ENCODE data around the gene XPC.

Gene XPC

GRCh38 chr3:14142567-14143270 is 35.7 kb downstream of the XPC start:
- Histone ChIP-seq H3K4me2 (ENCODE audit: low read depth, low read length, poor library complexity, severe bottlenecking) (no peak overlapping the region), H3K9ac (ENCODE audit: low read length) (no peak overlapping the region), H3K9me3 (ENCODE audit: insufficient read depth, low read length) (no peaks in the 10 kb centered on the region), H3K27ac (ENCODE audit: low read depth, low read length) (no peak overlapping the region), H3K9me2 (replicated peaks; ENCODE audit: insufficient read depth, low read length) (no peaks in the 10 kb centered on the region), H3K79me2 (ENCODE audit: insufficient read depth, low read length) (no peaks in the 10 kb centered on the region), H4K20me1 (ENCODE audit: low read depth, low read length) (no peaks in the 10 kb centered on the region), H3K4me3 (ENCODE audit: insufficient read depth, low read length, poor library complexity, severe bottlenecking) (no peak overlapping the region), H3K36me3 (ENCODE audit: low read length) (no peaks in the 10 kb centered on the region), H2AFZ (ENCODE audit: low read depth, low read length, severe bottlenecking) (no peak overlapping the region), H3K27me3 (ENCODE audit: low read length) (no peaks in the 10 kb centered on the region), H3F3A (ENCODE audit: insufficient read depth) (no peaks in the 10 kb centered on the region)
- TF ChIP-seq EZH2phosphoT487 (conservative IDR thresholded peaks at IDR 0.05; ENCODE audit: low read length) (no peak), CTCF (IDR thresholded peaks at IDR 0.05; ENCODE audit: insufficient read depth, low read length, poor library complexity, severe bottlenecking) (no peak)

- H4K20me1 ChIP-seq (ENCODE audit: low read depth, low read length) = no peaks in the 10 kb centered on the region
- H3K4me3 ChIP-seq (ENCODE audit: insufficient read depth, low read length, poor library complexity, severe bottlenecking) = no peak overlapping the region
- H3K9ac ChIP-seq (ENCODE audit: low read length) = no peak overlapping the region
- H3K27ac ChIP-seq (ENCODE audit: low read depth, low read length) = no peak overlapping the region
- no peak overlapping the region for H2AFZ ChIP-seq (ENCODE audit: low read depth, low read length, severe bottlenecking)
- TF ChIP-seq EZH2phosphoT487 (conservative IDR thresholded peaks at IDR 0.05; ENCODE audit: low read length) = no peak
- TF ChIP-seq CTCF (IDR thresholded peaks at IDR 0.05; ENCODE audit: insufficient read depth, low read length, poor library complexity, severe bottlenecking) = no peak
- H3K27me3 ChIP-seq (ENCODE audit: low read length) = no peaks in the 10 kb centered on the region
- H3K4me2 ChIP-seq (ENCODE audit: low read depth, low read length, poor library complexity, severe bottlenecking) = no peak overlapping the region
- no peaks in the 10 kb centered on the region for H3K79me2 ChIP-seq (ENCODE audit: insufficient read depth, low read length)
- no peaks in the 10 kb centered on the region for H3K9me2 ChIP-seq (replicated peaks; ENCODE audit: insufficient read depth, low read length)
- no peaks in the 10 kb centered on the region for H3K9me3 ChIP-seq (ENCODE audit: insufficient read depth, low read length)
- no peaks in the 10 kb centered on the region for H3K36me3 ChIP-seq (ENCODE audit: low read length)
- no peaks in the 10 kb centered on the region for H3F3A ChIP-seq (ENCODE audit: insufficient read depth)
Measured at GRCh38 chr3:14141602-14142341, 36.6 kb downstream of the XPC start.

- H3K36me3 ChIP-seq (ENCODE audit: low read length) = no peaks in the 10 kb centered on the region
- H3K9me2 ChIP-seq (replicated peaks; ENCODE audit: insufficient read depth, low read length) = no peaks in the 10 kb centered on the region
- no peaks in the 10 kb centered on the region for H3K27me3 ChIP-seq (ENCODE audit: low read length)
- H3K4me2 ChIP-seq (ENCODE audit: low read depth, low read length, poor library complexity, severe bottlenecking) = no peak overlapping the region
- TF ChIP-seq EZH2phosphoT487 (conservative IDR thresholded peaks at IDR 0.05; ENCODE audit: low read length) (no peak), CTCF (IDR thresholded peaks at IDR 0.05; ENCODE audit: insufficient read depth, low read length, poor library complexity, severe bottlenecking) (no peak)
- no peaks in the 10 kb centered on the region for H3F3A ChIP-seq (ENCODE audit: insufficient read depth)
- H3K9me3 ChIP-seq (ENCODE audit: insufficient read depth, low read length) = no peaks in the 10 kb centered on the region
- no peak overlapping the region for H3K4me3 ChIP-seq (ENCODE audit: insufficient read depth, low read length, poor library complexity, severe bottlenecking)
- no peak overlapping the region for H3K9ac ChIP-seq (ENCODE audit: low read length)
- no peak overlapping the region for H2AFZ ChIP-seq (ENCODE audit: low read depth, low read length, severe bottlenecking)
- no peak overlapping the region for H3K27ac ChIP-seq (ENCODE audit: low read depth, low read length)
- no peaks in the 10 kb centered on the region for H3K79me2 ChIP-seq (ENCODE audit: insufficient read depth, low read length)
- no peaks in the 10 kb centered on the region for H4K20me1 ChIP-seq (ENCODE audit: low read depth, low read length)
Measured at GRCh38 chr3:14141144-14141543, 37.3 kb downstream of the XPC start.

Data from SU-DHL-6 (cell line).